ENCODE results near the gene ROR2. TPM values are rescaled to one million over a fixed set of nuclear protein-coding genes. Genes with fewer than 3 reads are reported as not detected.

The ROR2 gene
- total RNA-seq, 1 experiment from 2014 or later = 5.9 TPM

DNA sequence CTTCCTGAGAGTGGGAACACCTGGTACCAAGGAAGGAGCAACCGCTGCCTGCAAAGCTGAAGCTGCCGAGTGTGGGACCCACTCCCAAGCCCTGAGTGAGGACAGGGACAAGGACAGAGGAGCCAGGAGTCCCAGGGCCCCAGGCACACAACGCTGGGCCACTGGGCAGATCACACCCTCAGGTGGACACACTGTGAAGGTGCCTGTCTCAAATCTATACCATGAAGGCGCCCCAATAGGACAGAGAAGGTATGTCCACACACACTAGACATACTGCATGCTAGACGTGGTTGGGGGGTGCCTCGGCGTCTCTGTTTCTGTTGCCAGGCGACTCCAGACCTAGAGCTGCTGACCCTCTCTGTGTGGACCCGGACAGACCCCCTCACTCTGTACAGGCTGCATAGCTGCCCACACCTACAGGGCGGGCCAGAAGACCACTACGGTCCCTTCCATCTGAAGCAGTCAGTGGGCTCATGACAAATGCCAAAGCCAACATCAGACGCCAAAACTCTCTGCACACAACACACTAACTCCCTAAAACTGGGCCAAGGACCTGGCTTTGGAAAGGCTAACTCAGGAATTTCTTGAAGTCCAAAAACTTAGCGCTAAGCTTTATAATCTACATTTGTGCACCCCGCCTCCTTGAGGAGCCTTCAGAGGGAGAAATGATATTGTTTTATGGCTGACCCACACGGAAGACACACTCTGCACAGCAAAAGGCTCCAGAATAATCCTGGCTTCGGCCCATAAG, 60.7 kb downstream of the ROR2 start:
- BruUV-seq (replicated peaks) = no TSS peak
- intact Hi-C loops (cut with micrococcal nuclease; ENCODE audit: unreplicated experiment) = no loop called here
- Histone ChIP-seq H3K9me3 (ENCODE audit: control insufficient read depth, insufficient read depth, low read depth, low read length) (no peaks in the 10 kb centered on the region), H3K36me3 (ENCODE audit: control insufficient read depth, insufficient read depth, low read length) (no peaks in the 10 kb centered on the region), H3K4me3 (ENCODE audit: low read depth in 2 of 2, low read length in 2 of 2) (no peak overlapping the region), H3K4me1 (ENCODE audit: control insufficient read depth, insufficient read depth, low read length) (no peaks in the 10 kb centered on the region), H3K27ac (ENCODE audit: low read length) (no peak overlapping the region), H3K27me3 (ENCODE audit: control insufficient read depth, insufficient read depth, low read length) (no peaks in the 10 kb centered on the region)
- DNase-seq (ENCODE audit: low read depth, low spot score) (no peak), ATAC-seq (no peak)
- POLR2A ChIA-PET = no interaction called here
- CTCF ChIA-PET = no interaction called here
- in situ Hi-C loops (cut with HindIII; ENCODE audit: low pct_unique_long_range_greater_than_20kb, low sequenced_read_pairs) = no loop called here
- TF ChIP-seq SIN3A (IDR thresholded peaks at IDR 0.05; ENCODE audit: borderline replicate concordance, insufficient read depth, low read depth, low read length) (no peak), TCF7L2 (IDR thresholded peaks at IDR 0.05; ENCODE audit: low read depth, low read length) (no peak), POLR2AphosphoS5 (IDR thresholded peaks at IDR 0.05; ENCODE audit: low read depth, low read length) (no peak)
- TF ChIP-seq, protein P1, sequence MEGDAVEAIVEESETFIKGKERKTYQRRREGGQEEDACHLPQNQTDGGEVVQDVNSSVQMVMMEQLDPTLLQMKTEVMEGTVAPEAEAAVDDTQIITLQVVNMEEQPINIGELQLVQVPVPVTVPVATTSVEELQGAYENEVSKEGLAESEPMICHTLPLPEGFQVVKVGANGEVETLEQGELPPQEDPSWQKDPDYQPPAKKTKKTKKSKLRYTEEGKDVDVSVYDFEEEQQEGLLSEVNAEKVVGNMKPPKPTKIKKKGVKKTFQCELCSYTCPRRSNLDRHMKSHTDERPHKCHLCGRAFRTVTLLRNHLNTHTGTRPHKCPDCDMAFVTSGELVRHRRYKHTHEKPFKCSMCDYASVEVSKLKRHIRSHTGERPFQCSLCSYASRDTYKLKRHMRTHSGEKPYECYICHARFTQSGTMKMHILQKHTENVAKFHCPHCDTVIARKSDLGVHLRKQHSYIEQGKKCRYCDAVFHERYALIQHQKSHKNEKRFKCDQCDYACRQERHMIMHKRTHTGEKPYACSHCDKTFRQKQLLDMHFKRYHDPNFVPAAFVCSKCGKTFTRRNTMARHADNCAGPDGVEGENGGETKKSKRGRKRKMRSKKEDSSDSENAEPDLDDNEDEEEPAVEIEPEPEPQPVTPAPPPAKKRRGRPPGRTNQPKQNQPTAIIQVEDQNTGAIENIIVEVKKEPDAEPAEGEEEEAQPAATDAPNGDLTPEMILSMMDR (IDR thresholded peaks at IDR 0.05) = no peak
- TF ChIP-seq, protein P2, sequence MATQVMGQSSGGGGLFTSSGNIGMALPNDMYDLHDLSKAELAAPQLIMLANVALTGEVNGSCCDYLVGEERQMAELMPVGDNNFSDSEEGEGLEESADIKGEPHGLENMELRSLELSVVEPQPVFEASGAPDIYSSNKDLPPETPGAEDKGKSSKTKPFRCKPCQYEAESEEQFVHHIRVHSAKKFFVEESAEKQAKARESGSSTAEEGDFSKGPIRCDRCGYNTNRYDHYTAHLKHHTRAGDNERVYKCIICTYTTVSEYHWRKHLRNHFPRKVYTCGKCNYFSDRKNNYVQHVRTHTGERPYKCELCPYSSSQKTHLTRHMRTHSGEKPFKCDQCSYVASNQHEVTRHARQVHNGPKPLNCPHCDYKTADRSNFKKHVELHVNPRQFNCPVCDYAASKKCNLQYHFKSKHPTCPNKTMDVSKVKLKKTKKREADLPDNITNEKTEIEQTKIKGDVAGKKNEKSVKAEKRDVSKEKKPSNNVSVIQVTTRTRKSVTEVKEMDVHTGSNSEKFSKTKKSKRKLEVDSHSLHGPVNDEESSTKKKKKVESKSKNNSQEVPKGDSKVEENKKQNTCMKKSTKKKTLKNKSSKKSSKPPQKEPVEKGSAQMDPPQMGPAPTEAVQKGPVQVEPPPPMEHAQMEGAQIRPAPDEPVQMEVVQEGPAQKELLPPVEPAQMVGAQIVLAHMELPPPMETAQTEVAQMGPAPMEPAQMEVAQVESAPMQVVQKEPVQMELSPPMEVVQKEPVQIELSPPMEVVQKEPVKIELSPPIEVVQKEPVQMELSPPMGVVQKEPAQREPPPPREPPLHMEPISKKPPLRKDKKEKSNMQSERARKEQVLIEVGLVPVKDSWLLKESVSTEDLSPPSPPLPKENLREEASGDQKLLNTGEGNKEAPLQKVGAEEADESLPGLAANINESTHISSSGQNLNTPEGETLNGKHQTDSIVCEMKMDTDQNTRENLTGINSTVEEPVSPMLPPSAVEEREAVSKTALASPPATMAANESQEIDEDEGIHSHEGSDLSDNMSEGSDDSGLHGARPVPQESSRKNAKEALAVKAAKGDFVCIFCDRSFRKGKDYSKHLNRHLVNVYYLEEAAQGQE (IDR thresholded peaks at IDR 0.05; ENCODE audit: insufficient read depth in 1 of 2, low read depth in 2 of 2, low read length in 1 of 2) = no peak

DNA sequence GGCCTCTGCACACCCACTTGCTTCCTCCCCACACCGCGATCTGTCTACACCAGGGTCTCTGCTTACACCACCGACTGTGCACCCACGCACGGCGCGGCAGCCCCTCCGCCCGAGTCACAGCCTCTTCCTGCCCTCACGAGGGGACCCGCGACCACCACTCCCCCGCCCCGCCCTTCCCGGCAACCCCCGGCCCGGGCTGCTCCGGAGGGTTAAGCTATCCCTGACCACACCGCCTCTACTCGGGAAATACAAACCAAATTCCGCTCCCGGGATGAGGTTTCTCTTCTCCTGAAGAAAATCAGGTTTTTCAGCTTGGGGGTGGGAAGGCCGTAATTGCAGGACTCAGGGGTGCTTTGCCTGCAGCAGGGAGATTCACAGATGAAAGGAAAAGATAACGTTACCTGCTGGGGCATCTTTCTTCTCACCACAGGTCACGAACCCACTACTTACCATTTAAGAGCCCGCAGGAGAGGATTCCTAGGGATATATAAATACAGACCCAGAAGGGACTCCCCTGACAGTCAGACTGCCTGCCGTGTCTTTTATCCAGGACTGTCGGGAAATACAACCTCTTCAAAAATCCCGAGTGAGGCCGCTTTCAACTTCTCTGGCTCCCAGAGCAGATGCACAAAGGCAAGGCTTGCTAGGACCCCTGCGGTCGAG, 63.5 kb downstream of the ROR2 start:
- no peaks in the 10 kb centered on the region for H3K27me3 ChIP-seq (ENCODE audit: control insufficient read depth, insufficient read depth, low read length)
- H3K9me3 ChIP-seq (ENCODE audit: control insufficient read depth, insufficient read depth, low read depth, low read length) = no peaks in the 10 kb centered on the region
- H3K4me3 ChIP-seq (ENCODE audit: low read depth in 2 of 2, low read length in 2 of 2) = no peak overlapping the region
- H3K4me1 ChIP-seq (ENCODE audit: control insufficient read depth, insufficient read depth, low read length) = no peaks in the 10 kb centered on the region
- no peak overlapping the region for H3K27ac ChIP-seq (ENCODE audit: low read length)
- ChIA-PET POLR2A (no interaction called here), CTCF (no interaction called here)
- no TSS peak for BruUV-seq (replicated peaks)
- intact Hi-C loops (cut with micrococcal nuclease; ENCODE audit: unreplicated experiment) (no loop called here), in situ Hi-C loops (cut with HindIII; ENCODE audit: low pct_unique_long_range_greater_than_20kb, low sequenced_read_pairs) (no loop called here)
- no peak for DNase-seq (ENCODE audit: low read depth, low spot score)
- H3K36me3 ChIP-seq (ENCODE audit: control insufficient read depth, insufficient read depth, low read length) = no peaks in the 10 kb centered on the region
- TF ChIP-seq, protein P1 (IDR thresholded peaks at IDR 0.05) = no peak
- TF ChIP-seq POLR2AphosphoS5 (IDR thresholded peaks at IDR 0.05; ENCODE audit: low read depth, low read length) (no peak), TCF7L2 (IDR thresholded peaks at IDR 0.05; ENCODE audit: low read depth, low read length) (no peak), SIN3A (IDR thresholded peaks at IDR 0.05; ENCODE audit: borderline replicate concordance, insufficient read depth, low read depth, low read length) (no peak)
- TF ChIP-seq, protein P2 (IDR thresholded peaks at IDR 0.05; ENCODE audit: insufficient read depth in 1 of 2, low read depth in 2 of 2, low read length in 1 of 2) = no peak
- no peak for ATAC-seq

Data from Panc1 (cell line).